ENCODE results near the gene HRK. TPM values are rescaled to one million over a fixed set of nuclear protein-coding genes. Genes with fewer than 3 reads are reported as not detected.
"Not testable (repeated sequence)": the region's sequence is repeated elsewhere in the genome, so short reads cannot be mapped to it uniquely, and the experiment has no call there.

The HRK gene
- total RNA-seq, 2 experiments from 2014 or later, result not detected

- DNase-seq, result no peak
- Mint-ChIP-seq H3K27me3 (ENCODE audit: low read depth) (no peaks in the 10 kb centered on the region), H3K4me3 (no peak overlapping the region), H3K36me3 (ENCODE audit: low read depth) (no peaks in the 10 kb centered on the region), H3K4me1 (ENCODE audit: low read depth) (no peaks in the 10 kb centered on the region), H3K9me3 (ENCODE audit: insufficient read depth) (no peaks in the 10 kb centered on the region), H3K27ac (no peak overlapping the region)
- no peak for ATAC-seq
- CTCF ChIA-PET, result no interaction called here
- POLR2A ChIA-PET, result no interaction called here
Measured at GRCh38 chr12:116832353-116832752, 48.9 kb downstream of the HRK start.

DNA sequence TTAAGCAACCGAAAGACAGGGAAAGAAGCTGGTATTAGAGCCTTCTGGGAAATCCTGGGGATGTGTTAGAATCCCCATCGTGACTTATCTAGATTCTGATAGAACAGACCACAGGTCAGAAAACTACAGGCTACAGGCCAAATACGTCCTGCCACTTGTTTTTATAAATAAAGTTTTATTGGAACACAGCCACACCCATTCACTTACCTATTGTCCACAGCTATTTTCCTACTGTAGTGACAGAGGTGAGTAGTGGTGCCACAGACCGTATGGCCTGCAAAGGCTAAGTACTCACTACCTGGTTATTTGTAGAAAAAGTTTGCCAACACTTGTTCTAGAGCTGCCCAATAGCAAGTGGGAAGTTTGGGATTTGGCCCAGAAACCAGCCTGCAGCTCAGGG lies 53.8 kb downstream of the HRK start:
- no peak overlapping the region for H3K4me3 Mint-ChIP-seq
- no peaks in the 10 kb centered on the region for H3K9me3 Mint-ChIP-seq (ENCODE audit: insufficient read depth)
- POLR2A ChIA-PET, result no interaction called here
- CTCF ChIA-PET, result no interaction called here
- H3K27me3 Mint-ChIP-seq (ENCODE audit: low read depth), result no peaks in the 10 kb centered on the region
- ATAC-seq (no peak), DNase-seq (no peak)
- no peaks in the 10 kb centered on the region for H3K36me3 Mint-ChIP-seq (ENCODE audit: low read depth)
- no peaks in the 10 kb centered on the region for H3K4me1 Mint-ChIP-seq (ENCODE audit: low read depth)
- H3K27ac Mint-ChIP-seq, result no peak overlapping the region

GRCh38 chr12:116821291-116821690 lies 60.0 kb downstream of the HRK start:
- Mint-ChIP-seq H3K4me1 (ENCODE audit: low read depth) (peaks cover 23% of the 10 kb centered on the region), H3K27me3 (ENCODE audit: low read depth) (peaks cover 5% of the 10 kb centered on the region), H3K9me3 (ENCODE audit: insufficient read depth) (no peaks in the 10 kb centered on the region), H3K4me3 (no peak overlapping the region), H3K36me3 (ENCODE audit: low read depth) (no peaks in the 10 kb centered on the region), H3K27ac (no peak overlapping the region)
- DNase-seq (no peak), ATAC-seq (no peak)
- CTCF ChIA-PET, result no interaction called here
- POLR2A ChIA-PET, result no interaction called here

DNA sequence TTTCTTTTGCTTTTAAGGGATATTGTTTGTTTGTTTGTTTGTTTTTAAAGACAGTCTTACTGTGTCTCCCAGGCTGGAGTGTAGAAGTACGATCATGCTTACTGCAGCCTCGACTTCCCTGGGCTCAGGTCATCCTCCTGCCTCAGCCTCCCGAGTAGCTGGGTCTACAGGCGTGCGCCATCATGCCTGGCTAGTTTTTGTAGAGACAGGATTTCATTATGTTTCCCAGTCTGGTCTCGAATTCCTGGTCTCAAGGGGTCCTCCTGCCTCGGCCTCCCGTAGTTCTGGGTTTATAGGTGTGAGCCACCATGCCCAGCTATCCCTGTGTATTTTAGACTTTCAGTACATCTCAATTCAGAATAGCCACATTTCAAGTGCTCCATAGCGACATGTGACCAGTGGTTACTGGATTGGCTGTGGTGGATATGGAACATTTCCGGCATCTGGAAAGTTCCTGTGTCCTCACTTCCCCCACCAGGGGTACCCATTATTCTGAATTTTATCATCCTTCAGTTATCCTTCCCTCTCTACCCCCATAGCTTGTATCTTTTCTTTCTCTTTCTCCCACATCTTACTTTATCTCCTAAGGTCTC lies 61.1 kb downstream of the HRK start:
- Mint-ChIP-seq H3K27ac (no peak overlapping the region), H3K36me3 (ENCODE audit: low read depth) (no peaks in the 10 kb centered on the region), H3K27me3 (ENCODE audit: low read depth) (peaks cover 5% of the 10 kb centered on the region), H3K9me3 (ENCODE audit: insufficient read depth) (no peaks in the 10 kb centered on the region), H3K4me1 (ENCODE audit: low read depth) (peaks cover 23% of the 10 kb centered on the region), H3K4me3 (peak overlapping the region; percentile 20)
- no peak for DNase-seq
- ATAC-seq, result no peak
- ChIA-PET CTCF (no interaction called here), POLR2A (no interaction called here)

DNA sequence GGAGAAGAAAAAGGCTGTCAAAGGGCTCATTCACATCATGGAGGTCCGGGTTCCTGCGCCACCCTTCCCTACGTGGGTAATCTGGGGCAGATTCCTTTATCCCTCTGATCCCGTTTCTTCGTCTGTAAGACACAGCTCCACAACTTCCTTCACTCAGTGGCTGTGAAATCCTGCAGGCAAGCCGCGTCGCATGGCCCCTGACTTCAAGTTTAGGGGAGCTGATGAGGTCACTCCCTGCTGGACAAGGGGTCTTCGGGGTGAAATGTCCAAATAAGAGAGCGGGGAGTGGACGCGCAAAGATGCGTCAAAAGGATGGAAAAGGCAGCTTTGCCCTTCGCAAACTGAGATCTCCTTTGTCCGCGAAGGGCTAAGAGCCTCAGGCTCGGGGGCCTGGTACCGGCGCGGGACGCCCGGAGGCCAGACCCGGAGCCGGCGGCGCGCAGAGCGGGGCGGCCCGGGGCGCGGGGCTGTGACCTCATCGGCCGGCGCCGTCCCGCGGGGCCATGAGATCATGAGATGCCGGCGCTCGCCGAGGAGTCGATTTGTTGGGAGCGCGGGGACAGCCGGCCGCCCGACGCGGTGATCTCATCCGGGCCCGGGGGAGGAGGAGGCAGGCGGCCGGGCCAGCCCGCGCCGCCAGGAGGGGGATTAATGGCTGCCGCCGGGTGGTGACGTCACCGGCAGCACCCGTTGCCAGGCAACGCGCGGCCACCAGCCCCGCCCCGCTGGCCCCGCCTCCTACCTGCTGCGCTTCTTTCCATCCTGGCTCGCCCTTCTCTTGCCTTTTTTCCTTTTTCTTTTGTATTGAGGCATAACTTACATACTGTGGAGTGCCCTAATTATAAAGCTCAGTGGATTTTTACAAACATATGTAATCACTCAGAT lies 62.1 kb downstream of the HRK start:
- Mint-ChIP-seq H3K9me3 (ENCODE audit: insufficient read depth) (no peaks in the 10 kb centered on the region), H3K4me3 (peak overlapping the region; percentile 93), H3K4me1 (ENCODE audit: low read depth) (peaks cover 23% of the 10 kb centered on the region), H3K27me3 (ENCODE audit: low read depth) (peaks cover 5% of the 10 kb centered on the region), H3K36me3 (ENCODE audit: low read depth) (no peaks in the 10 kb centered on the region), H3K27ac (peak overlapping the region; percentile 97)
- ATAC-seq (peak; percentile 95), DNase-seq (peak; percentile 91)
- POLR2A ChIA-PET, result interaction anchor here (0.5 to 1.4 kb wide), 5 partner anchors 9 to 111 kb away, joined by 3 to 5 read pairs (median 3); no protein-coding TSS in a partner anchor
- CTCF ChIA-PET, result no interaction called here

DNA sequence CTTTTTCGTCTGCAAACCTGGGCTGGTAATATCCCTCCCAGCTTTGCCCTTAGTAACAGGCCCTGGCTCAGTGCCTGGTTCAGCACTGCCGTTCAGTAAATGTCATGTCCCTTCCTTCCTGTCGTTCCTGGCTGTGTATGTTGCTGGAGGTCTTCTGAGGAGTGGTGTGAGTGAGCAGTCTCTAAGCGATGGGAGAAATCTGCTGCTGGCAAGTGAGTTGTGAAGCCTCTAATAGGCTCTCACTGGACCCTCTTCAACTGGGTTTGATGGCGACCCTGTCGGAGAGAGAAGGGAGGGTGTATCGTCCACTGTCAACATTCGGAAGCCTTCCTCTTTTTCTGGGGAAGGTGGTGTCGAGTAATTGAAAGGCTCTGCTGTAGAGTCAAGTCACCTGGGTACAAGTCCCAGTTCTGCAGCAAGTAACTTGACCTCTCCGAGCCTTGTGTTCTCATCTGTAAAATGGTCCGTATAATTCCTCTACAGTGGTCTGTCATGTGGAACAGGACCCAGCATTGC lies 62.8 kb downstream of the HRK start:
- POLR2A ChIA-PET, result interaction anchor here (0.5 to 1.4 kb wide), 3 partner anchors 9 to 110 kb away, joined by 3 to 5 read pairs (median 4); no protein-coding TSS in a partner anchor
- Mint-ChIP-seq H3K27ac (peak overlapping the region; percentile 97), H3K4me1 (ENCODE audit: low read depth) (peaks cover 23% of the 10 kb centered on the region), H3K4me3 (peak overlapping the region; percentile 93), H3K27me3 (ENCODE audit: low read depth) (peaks cover 5% of the 10 kb centered on the region), H3K36me3 (ENCODE audit: low read depth) (no peaks in the 10 kb centered on the region), H3K9me3 (ENCODE audit: insufficient read depth) (no peaks in the 10 kb centered on the region)
- DNase-seq (peak; percentile 34), ATAC-seq (peak; percentile 15)
- CTCF ChIA-PET, result no interaction called here

DNA sequence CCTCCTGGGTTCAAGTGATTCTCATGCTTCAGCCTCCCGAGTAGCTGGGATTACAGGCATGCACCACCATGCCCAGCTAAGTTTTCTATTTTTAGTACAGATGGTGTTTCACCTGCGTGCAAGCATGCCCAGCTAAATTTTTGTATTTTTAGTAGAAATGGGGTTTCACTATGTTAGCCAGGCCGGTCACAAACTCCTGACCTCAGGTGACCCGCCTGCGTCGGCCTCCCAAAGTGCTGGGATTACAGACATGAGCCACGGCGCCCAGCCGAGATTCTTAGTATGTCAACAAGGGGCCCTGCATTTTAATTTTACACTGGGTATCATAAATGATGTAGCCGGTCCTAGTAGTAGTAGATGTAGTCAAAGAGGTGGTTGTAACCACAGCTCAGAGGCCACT lies 66.5 kb downstream of the HRK start:
- H3K27me3 Mint-ChIP-seq (ENCODE audit: low read depth); H3K36me3 Mint-ChIP-seq (ENCODE audit: low read depth); ATAC-seq; DNase-seq; CTCF ChIA-PET; H3K4me3 Mint-ChIP-seq; H3K9me3 Mint-ChIP-seq (ENCODE audit: insufficient read depth); H3K27ac Mint-ChIP-seq: not testable (repeated sequence)
- H3K4me1 Mint-ChIP-seq (ENCODE audit: low read depth), result peaks cover 16% of the 10 kb centered on the region
- POLR2A ChIA-PET, result interaction anchor here (0.6 kb wide), 2 partner anchors 14 to 129 kb away, joined by 3 read pairs; no protein-coding TSS in a partner anchor

- H3K27ac Mint-ChIP-seq, result no peak overlapping the region
- no peak for ATAC-seq
- no peaks in the 10 kb centered on the region for H3K36me3 Mint-ChIP-seq (ENCODE audit: low read depth)
- POLR2A ChIA-PET, result no interaction called here
- no peaks in the 10 kb centered on the region for H3K9me3 Mint-ChIP-seq (ENCODE audit: insufficient read depth)
- no peaks in the 10 kb centered on the region for H3K27me3 Mint-ChIP-seq (ENCODE audit: low read depth)
- H3K4me1 Mint-ChIP-seq (ENCODE audit: low read depth), result peaks cover 11% of the 10 kb centered on the region
- no peak overlapping the region for H3K4me3 Mint-ChIP-seq
- DNase-seq, result no peak
- CTCF ChIA-PET, result no interaction called here
Measured at GRCh38 chr12:116813271-116814041, 67.8 kb downstream of the HRK start.

DNA sequence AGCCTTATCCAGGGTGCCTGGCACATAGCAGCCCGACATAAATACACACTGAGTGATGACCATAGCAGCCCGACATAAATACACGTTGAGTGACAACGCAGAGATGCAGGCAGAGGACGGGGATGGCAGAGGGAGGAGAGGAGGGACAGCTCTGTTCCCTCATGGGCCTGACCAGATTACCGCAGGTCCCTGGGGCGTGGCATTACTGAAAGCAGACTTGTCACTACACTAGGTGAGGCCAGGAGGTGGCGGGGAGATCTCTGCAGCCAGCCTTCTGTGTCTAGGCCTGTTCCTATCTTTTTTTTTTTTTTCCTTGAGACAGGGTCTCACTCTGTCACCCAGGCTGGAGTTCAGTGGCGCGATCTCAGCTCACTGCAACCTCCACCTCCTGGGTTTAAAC lies 69.0 kb downstream of the HRK start:
- CTCF ChIA-PET, result no interaction called here
- no peak overlapping the region for H3K4me3 Mint-ChIP-seq
- no peaks in the 10 kb centered on the region for H3K27me3 Mint-ChIP-seq (ENCODE audit: low read depth)
- no peak for DNase-seq
- no peaks in the 10 kb centered on the region for H3K4me1 Mint-ChIP-seq (ENCODE audit: low read depth)
- no peak overlapping the region for H3K27ac Mint-ChIP-seq
- POLR2A ChIA-PET, result no interaction called here
- ATAC-seq, result no peak
- no peaks in the 10 kb centered on the region for H3K9me3 Mint-ChIP-seq (ENCODE audit: insufficient read depth)
- no peaks in the 10 kb centered on the region for H3K36me3 Mint-ChIP-seq (ENCODE audit: low read depth)

- no peak for DNase-seq
- Mint-ChIP-seq H3K27me3 (ENCODE audit: low read depth) (no peaks in the 10 kb centered on the region), H3K27ac (no peak overlapping the region), H3K36me3 (ENCODE audit: low read depth) (no peaks in the 10 kb centered on the region), H3K4me3 (no peak overlapping the region), H3K4me1 (ENCODE audit: low read depth) (no peaks in the 10 kb centered on the region), H3K9me3 (ENCODE audit: insufficient read depth) (no peaks in the 10 kb centered on the region)
- POLR2A ChIA-PET, result interaction anchor here (1.7 kb wide), 1 partner anchor 10 kb away, joined by 5 read pairs; no protein-coding TSS in a partner anchor
- CTCF ChIA-PET, result no interaction called here
- ATAC-seq, result no peak
Measured at GRCh38 chr12:116808113-116809105, 72.8 kb downstream of the HRK start.

GRCh38 chr12:116807546-116807945 lies 73.7 kb downstream of the HRK start:
- Mint-ChIP-seq H3K4me1 (ENCODE audit: low read depth) (no peaks in the 10 kb centered on the region), H3K27me3 (ENCODE audit: low read depth) (no peaks in the 10 kb centered on the region), H3K36me3 (ENCODE audit: low read depth) (no peaks in the 10 kb centered on the region), H3K4me3 (no peak overlapping the region), H3K27ac (no peak overlapping the region), H3K9me3 (ENCODE audit: insufficient read depth) (no peaks in the 10 kb centered on the region)
- DNase-seq (no peak), ATAC-seq (no peak)
- CTCF ChIA-PET, result no interaction called here
- POLR2A ChIA-PET, result no interaction called here

All from activated CD8-positive, alpha-beta T cell treated with anti-CD3 and anti-CD28 coated beads, Interleukin-2, amount 10 ng/mL, durations not matched to agents 7 days and 5 days (primary cell).